Stomach (tissue), 9 donors: ENCODE data around the gene RPL13. TPM values are rescaled to one million over a fixed set of nuclear protein-coding genes. Genes with fewer than 3 reads are reported as not detected.

Experiments used
- DNase-seq, 2 donors: peaks; one replicate each; pipeline versions ENCODE4 v3.0.0 to v3.0.0-alpha.2; 2013 to 2019
- H3K27ac ChIP-seq, 5 donors: fragments of 200-600 bp in 4 of 5; sonication (generic) in 4 of 5; one replicate each; pipeline ENCODE4 v1.5.1; 2013 to 2019; ENCODE audit warnings: mild to moderate bottlenecking in 1 of 5, moderate library complexity in 1 of 5
- H3K27me3 ChIP-seq, 3 donors: fragments of 200-600 bp; sonication (generic); one replicate each; pipeline ENCODE4 v1.5.1; 2017 to 2019; ENCODE audit warnings: mixed run types in 1 of 3
- H3K36me3 ChIP-seq, 4 donors: fragments of 200-600 bp; sonication (generic); 1 replicate in 3 of 4; 2 replicates in 1 of 4; pipeline ENCODE4 v1.5.1; 2016 to 2019
- H3K4me1 ChIP-seq, 4 donors: fragments of 200-600 bp; sonication (generic); one replicate each; pipeline ENCODE4 v1.5.1; 2016 to 2019
- H3K4me3 ChIP-seq, 4 donors: fragments of 200-600 bp; sonication (generic) in 3 of 4; one replicate each; pipeline ENCODE4 v1.5.1; 2016 to 2019; ENCODE audit warnings: mild to moderate bottlenecking in 1 of 4
- H3K9me3 ChIP-seq, 4 donors: fragments of 200-600 bp; sonication (generic); one replicate each; pipeline ENCODE4 v1.5.1; 2016 to 2019
- CTCF ChIP-seq, 7 experiments: fragments of 450-650 bp in 4 of 7; fragments of 200-600 bp in 3 of 7; sonication (generic) in 3 of 7; IDR thresholded peaks; one replicate each; pipeline ENCODE4 v1.5.1; 2016 to 2019; ENCODE audit warnings: antibody characterized with exemption in 7 of 7, control low read depth in 2 of 7, mild to moderate bottlenecking in 1 of 7
- EP300 ChIP-seq: sonication (generic); formaldehyde crosslinking; IDR thresholded peaks from one replicate; pipeline ENCODE4 v1.6.1; 2017; ENCODE audit warnings: antibody characterized with exemption
- POLR2A ChIP-seq, 4 donors: fragments of 450-650 bp; IDR thresholded peaks; one replicate each; pipeline ENCODE4 v1.6.1; 2016; ENCODE audit warnings: antibody characterized with exemption in 4 of 4, control low read depth in 2 of 4, mild to moderate bottlenecking in 1 of 4, moderate library complexity in 1 of 4
- POLR2AphosphoS5 ChIP-seq, 3 donors: sonication (generic); formaldehyde crosslinking; IDR thresholded peaks; one replicate each; pipeline ENCODE4 v1.6.1; 2016; ENCODE audit warnings: antibody characterized with exemption in 3 of 3
- WGBS, 5 donors: extraction: QIAGEN DNeasy Blood & Tissue Kit in 3 of 5; methylation state at CpG; one replicate each; pipeline versions ENCODE4 v1.1.5 to v1.1.7; 2013 to 2018; 5-methylcytosine and 5-hydroxymethylcytosine counted together
- intact Hi-C: fragments of 100-400 bp; cut with DNase I; formaldehyde crosslinking; loops from one replicate; pipeline ENCODE4 v1.15.1; 2023; ENCODE audit warnings: low total_unique reads
- polyA plus RNA-seq, 3 donors: library from polyadenylated mRNA; stranded (reverse); fragments of 200-250 nt; gene quantifications; one replicate each; pipeline ENCODE4 v1.2.3, GENCODE V29; 2013
- total RNA-seq, 5 donors: library from RNA; depleted of rRNA; stranded (reverse); fragments of >200 nt; gene quantifications; one replicate each; pipeline versions ENCODE4 v1.1.0 to v1.2.3, GENCODE V29; 2014 to 2016
- donor health status: healthy with polysubstance abuse.
- donor health status: Bipolar disorder and iron deficiency.
- donor health status: healthy.

RPL13 gene
- total and polyA plus RNA-seq, 8 donors = 2,053 to 10,054 (median 4,321) TPM

GRCh38 chr16:89517128-89517527, 43.4 kb upstream of the RPL13 start:
- intact Hi-C loops = no loop called here
- TF ChIP-seq EP300 (no peak), POLR2A (IDR thresholded peaks at IDR 0.05) (no peak), POLR2AphosphoS5 (IDR thresholded peaks at IDR 0.05) (no peak), CTCF (IDR thresholded peaks at IDR 0.05) (no peak)
- Histone ChIP-seq H3K27me3 (no peaks in the 10 kb centered on the region), H3K4me1 (no peaks in the 10 kb centered on the region), H3K27ac (no peak overlapping the region), H3K9me3 (no peaks in the 10 kb centered on the region), H3K4me3 (no peak overlapping the region), H3K36me3 (peaks cover 57 to 100% (median 100%) of the 10 kb centered on the region in 4 donors)
- no peak for DNase-seq
- 75 to 82% (median 80%) methylated on average over 9 of the region's 9 CpGs for WGBS, 5 donors

DNA sequence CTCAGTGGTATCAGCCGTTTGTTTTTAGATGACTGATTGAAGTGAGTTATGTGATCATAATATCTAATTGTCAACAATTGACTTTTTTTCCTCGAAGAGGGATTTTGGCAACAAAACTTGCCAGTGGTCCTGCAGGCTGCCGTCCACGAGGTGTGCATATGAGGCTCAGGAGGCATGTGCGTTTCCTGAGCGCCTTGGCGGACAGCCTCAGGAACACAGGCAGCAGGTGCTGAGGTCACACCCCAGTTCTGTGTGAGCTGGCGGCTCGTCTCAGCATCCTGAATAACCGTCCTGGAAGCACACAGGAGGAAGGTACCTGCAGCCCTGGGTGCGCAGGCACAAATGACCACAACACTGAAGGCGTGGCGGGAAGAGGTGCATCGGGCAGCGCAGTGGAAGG, 40.6 kb upstream of the RPL13 start:
- intact Hi-C loops = no loop called here
- no peak for DNase-seq
- Histone ChIP-seq H3K27ac (no peak overlapping the region), H3K4me1 (no peaks in the 10 kb centered on the region), H3K27me3 (no peaks in the 10 kb centered on the region), H3K9me3 (no peaks in the 10 kb centered on the region), H3K36me3 (peaks cover 62 to 100% (median 100%) of the 10 kb centered on the region in 4 donors), H3K4me3 (no peak overlapping the region)
- WGBS, 5 donors = 79 to 86% (median 83%) methylated on average over 15 of the region's 15 CpGs
- TF ChIP-seq CTCF (IDR thresholded peaks at IDR 0.05) (no peak), POLR2A (IDR thresholded peaks at IDR 0.05) (no peak), EP300 (no peak), POLR2AphosphoS5 (IDR thresholded peaks at IDR 0.05) (no peak)

DNA sequence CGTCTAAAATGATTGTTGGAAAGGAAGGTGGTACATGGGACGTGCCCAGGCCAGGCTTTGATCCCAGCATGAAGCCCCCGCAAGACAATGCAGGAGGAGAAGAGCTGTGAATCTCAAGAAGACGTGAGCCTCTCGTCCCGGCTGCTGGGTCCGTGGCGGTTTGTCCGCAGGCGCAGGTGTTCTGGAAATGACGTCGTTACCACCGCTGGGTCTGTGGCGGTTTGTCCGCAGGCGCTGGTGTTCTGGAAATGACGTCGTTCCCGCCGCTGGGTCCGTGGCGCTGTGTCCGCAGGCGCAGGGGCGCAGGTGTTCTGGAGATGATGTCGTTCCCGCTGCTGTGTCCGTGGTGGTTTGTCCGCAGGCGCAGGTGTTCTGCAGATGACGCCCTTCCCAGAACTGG, 38.2 kb upstream of the RPL13 start:
- TF ChIP-seq POLR2A (IDR thresholded peaks at IDR 0.05) (no peak), POLR2AphosphoS5 (IDR thresholded peaks at IDR 0.05) (no peak), CTCF (IDR thresholded peaks at IDR 0.05) (no peak), EP300 (no peak)
- intact Hi-C loops = no loop called here
- 92 to 96% (median 94%) methylated on average over 31 of the region's 31 CpGs for WGBS, 5 donors

GRCh38 chr16:89523680-89524344, 36.7 kb upstream of the RPL13 start:
- Histone ChIP-seq H3K4me1 (no peaks in the 10 kb centered on the region), H3K27ac (no peak overlapping the region), H3K9me3 (no peaks in the 10 kb centered on the region), H3K4me3 (no peak overlapping the region), H3K36me3 (peaks cover 64 to 100% (median 100%) of the 10 kb centered on the region in 4 donors), H3K27me3 (no peaks in the 10 kb centered on the region)
- 83 to 91% (median 87%) methylated on average over 30 to 32 of the region's 32 CpGs for WGBS, 5 donors
- no peak for TF ChIP-seq CTCF (IDR thresholded peaks at IDR 0.05)
- peak in 1 of 2 donors; percentile 28 for DNase-seq
- intact Hi-C loops = no loop called here

More for the DNA sequence above, 38.2 kb upstream of the RPL13 start:
- Histone ChIP-seq H3K9me3 (no peaks in the 10 kb centered on the region), H3K4me3 (no peak overlapping the region), H3K27me3 (no peaks in the 10 kb centered on the region), H3K36me3 (peaks cover 59 to 100% (median 100%) of the 10 kb centered on the region in 4 donors), H3K4me1 (no peaks in the 10 kb centered on the region), H3K27ac (no peak overlapping the region)
- DNase-seq = no peak
